ENCODE data around the gene IMPACT.

Gene IMPACT, protein sequence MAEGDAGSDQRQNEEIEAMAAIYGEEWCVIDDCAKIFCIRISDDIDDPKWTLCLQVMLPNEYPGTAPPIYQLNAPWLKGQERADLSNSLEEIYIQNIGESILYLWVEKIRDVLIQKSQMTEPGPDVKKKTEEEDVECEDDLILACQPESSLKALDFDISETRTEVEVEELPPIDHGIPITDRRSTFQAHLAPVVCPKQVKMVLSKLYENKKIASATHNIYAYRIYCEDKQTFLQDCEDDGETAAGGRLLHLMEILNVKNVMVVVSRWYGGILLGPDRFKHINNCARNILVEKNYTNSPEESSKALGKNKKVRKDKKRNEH

GRCh38 chr18:24426398-24427294 lies at the start of gene IMPACT:
IMPACT (plus strand) TSS chr18:24426670; CDS start chr18:24426757, 87 bp downstream.
- peak; percentile 84 for DNase-seq

- DNase-seq: no peak
Measured at GRCh38 chr18:24378598-24378997, 47.9 kb upstream of the IMPACT start.

DNA sequence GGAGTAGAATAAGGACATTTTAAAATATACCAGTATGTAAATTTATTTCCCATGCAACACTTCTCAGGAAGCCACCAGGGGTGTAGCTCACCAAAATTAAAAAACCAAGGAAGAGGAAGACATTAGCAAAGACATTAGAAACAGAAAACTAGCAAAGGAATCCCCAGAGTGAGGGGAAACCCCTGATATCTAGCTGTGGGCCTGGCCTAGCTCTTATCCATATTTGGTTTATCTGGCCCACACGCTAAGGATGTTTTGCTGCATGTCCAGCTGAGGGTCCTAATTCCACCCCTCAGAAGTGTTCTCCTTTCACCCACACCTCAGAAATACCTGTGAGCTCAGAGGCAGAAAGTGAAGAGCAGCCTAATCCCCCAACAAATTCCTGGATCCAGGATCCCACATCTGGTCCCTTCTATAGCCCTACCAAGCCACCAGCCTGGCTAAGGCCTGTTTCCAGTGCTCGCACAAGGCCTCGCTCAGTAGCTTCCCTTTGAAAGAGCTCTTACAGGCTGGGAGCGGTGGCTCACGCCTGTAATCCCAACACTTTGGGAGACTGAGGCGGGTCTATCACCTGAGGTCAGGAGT lies 46.2 kb upstream of the IMPACT start:
- no peak for DNase-seq

DNA sequence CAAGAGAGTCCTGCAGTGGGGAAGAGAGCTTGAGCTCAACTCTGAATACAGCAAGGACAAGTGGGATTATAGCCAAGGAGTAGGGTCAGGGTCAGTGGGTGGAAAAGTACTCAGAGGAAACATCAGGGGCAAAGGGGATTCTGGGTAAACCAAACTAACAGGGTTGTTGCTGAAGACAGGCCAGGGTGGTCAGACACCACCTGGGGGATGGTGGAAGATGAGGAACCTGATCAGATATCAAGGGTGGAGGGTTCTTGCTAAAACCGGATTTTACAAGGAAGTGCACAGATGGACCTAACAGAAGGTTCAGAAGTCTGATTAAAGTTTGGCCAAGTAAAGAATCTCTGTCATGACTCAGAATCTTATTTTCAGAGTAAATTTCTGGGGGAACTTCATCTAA lies 45.3 kb upstream of the IMPACT start:
- no peak for DNase-seq

DNA sequence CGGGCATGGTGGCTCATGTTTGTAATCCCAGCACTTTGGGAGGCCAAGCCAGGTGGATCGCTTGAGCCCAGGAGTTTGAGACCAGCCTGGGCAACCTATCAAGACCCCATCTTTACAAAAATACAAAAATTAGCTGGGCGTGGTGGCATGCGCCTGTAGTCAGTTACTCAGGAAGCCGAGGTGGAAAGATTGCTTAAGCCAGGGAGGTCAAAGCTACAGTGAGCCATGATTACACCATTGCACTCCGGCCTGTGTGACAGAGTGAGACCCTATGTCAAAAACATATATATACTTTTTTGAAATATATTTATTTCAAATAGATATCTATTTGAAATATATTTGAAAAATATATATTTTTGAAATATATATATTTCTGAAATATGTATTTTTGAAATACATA lies 39.8 kb upstream of the IMPACT start:
- no peak for DNase-seq

- no peak for DNase-seq
Measured at GRCh38 chr18:24388957-24389356, 37.5 kb upstream of the IMPACT start.

DNA sequence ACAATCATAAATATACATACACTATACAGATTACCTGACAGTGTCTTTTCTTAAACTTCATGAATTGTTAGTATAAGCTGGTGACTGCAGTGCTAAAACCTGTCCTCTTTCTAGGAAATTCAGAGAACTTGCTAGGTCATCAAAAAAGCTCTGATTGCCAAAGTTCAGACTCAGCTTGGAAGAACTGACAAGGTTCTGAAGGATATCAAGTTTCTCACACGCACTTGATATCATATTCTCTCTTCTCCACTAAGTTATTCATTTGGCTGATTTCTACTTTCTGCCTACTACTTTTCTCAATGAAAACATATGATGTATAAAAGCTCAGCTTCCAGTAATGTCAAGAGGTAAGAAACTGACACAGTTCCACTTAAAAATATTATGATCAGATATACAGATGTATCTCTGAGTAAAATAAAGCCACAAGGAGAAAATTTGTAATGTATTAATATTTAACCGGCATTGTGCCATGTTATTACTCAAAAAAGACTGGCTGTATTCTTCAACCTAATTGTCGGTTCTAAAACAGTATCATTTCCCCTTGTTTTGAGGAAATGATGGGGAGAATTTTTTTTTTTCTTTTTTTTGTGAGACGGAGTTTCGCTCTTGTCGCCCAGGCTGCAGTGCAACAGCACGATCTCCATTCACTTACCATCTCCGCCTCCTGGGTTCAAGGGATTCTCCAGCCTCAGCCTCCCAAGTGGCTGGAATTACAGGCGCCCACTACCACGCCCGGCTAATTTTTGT lies 31.2 kb upstream of the IMPACT start:
- DNase-seq: no peak

- no peak for DNase-seq
Measured at GRCh38 chr18:24396082-24396633, 30.3 kb upstream of the IMPACT start.

GRCh38 chr18:24397131-24397693 lies 29.3 kb upstream of the IMPACT start:
- DNase-seq: peak; percentile 48

- peak; percentile 85 for DNase-seq
Measured at GRCh38 chr18:24397694-24398368, 28.6 kb upstream of the IMPACT start, which contains the start of gene OSBPL1A. OSBPL1A (minus strand) TSS chr18:24397824; CDS start chr18:24377533, 20,291 bp downstream.

GRCh38 chr18:24398540-24398939 lies 27.9 kb upstream of the IMPACT start:
- no peak for DNase-seq

DNA sequence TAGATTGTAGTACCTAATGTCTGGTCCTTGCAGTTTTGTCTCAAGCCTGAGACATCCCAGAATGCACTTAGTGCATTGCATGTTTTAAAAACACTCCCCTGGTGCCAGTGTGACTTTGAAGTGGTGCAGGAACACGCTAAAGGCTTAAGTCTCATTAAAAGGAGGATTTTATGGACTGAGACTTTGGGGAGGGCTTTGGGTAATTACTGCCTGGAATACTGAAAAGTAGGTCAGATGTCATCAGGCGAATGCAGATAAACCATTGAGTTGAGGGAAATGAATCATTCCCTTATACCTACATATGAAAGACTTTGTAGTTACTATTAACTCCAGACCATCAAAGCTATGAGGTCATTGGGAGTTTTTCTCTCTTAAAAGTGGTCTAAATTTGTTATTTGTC lies 25.9 kb upstream of the IMPACT start:
- no peak for DNase-seq

DNA sequence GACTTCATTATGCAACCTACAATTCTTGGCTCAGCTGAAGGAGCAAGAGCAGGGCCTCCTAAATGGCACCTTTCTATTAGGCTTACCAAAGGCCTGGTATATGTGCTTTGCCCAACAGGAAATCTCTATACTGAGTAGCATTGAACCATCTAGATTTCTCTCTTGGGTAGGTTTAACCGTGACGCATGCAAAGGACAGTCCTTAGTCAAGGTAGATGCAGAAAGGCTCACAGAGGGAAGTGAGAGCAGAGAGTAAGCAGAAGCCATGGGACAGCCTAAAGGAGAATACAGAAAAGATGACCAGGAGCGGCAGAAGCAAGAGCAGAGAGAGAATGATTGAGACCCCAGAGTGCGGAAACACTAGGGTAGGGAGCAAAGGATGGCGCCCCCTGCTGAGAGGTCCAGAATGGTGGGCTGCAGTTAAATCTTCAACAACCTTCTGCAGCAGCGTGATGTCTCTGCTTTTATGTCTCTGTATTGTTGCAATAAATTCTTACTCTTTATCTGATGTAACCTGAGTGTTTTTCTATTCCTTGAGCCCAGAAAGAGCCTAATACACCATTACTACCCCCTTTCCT lies 24.2 kb upstream of the IMPACT start:
- no peak for DNase-seq

- DNase-seq: no peak
Measured at GRCh38 chr18:24403076-24403475, 23.4 kb upstream of the IMPACT start.

DNA sequence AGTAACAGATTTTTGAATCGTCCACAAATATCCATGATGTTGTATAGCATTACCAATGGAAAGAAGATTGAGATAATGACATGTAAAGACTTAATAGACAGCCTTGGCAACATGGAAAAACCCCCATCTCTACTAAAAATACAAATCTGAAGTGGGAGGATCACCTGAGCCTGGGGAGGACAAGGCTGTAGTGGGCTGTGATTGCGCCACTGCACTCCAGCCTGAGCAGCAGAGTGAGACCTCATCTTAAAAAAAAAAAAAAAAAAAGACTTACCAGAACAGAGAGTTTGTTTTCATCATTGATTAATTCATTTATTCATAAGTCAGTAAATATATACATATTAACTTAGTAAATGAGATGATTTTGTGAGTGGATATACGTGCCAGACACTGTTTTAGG lies 21.9 kb upstream of the IMPACT start:
- DNase-seq: no peak

- no peak for DNase-seq
Measured at GRCh38 chr18:24408496-24408895, 18.0 kb upstream of the IMPACT start.

DNA sequence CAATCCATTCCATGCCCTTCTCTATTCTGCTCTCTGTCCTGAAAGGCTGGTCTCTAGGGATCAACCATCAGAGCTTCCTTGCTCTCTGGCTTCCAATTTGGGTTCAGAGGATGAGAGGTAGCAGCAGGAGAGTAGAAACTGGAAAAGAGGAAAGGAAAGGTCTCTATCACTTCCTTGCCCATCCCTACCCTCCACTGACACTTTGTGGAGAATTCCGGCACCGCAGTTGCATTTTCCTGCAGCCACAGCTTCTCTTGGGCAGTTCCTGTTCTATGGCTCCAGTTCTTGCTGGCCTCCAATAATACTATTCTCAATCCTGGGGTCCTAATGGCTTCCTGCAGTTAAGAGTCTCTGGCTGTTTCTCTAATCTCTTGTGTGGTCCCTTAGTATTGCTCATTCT lies 13.3 kb upstream of the IMPACT start:
- DNase-seq: no peak

DNA sequence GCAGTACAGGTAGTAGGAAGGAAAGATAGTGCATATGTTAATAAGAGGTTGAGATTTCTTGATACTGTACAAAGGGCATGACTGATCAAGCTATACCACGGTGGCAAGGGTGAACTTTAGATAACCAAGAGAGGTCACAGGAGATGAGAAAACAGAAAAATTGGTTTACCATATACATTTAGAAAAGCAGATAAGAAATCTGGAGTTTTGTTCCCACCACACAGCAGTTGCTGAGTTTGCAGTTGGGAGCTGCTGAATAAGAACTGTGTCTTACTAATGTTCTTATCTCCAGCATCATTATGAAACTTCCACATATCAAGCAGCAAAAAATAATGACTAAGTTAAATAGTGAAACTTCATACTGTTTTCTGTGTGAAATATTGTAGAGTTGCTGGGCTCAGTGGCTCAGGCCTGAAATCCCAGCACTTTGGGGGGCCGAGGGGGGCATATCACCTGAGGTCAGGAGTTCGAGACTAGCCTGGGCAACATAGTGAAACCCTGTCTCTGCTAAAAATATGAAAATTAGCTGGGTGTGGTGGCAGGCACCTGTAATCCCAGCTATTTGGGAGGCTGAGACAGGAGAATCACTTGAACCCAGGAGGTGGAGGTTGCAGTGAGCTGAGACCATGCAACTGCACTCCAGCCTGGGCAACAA lies 12.0 kb upstream of the IMPACT start:
- DNase-seq: no peak

DNA sequence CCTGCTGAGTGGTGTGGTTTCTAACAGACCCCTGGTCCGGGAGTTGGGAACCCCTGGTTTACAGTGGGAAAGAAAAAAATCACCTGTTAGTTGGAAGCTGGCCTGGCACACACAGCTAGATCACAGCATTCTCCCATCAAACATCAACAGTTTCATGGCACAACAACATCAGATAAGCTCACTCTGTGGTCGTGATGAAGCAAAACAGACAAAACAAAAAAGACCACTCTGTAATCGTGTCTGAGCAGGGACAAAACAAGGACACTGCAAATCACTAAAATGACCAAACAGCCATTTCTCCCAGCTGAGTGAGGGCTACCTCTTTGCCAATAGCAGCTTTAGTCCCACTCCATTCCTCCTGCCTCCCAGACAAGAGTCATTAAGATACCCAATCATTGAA lies 9.0 kb upstream of the IMPACT start:
- no peak for DNase-seq

GRCh38 chr18:24420551-24420950 lies 5.9 kb upstream of the IMPACT start:
- no peak for DNase-seq

DNA sequence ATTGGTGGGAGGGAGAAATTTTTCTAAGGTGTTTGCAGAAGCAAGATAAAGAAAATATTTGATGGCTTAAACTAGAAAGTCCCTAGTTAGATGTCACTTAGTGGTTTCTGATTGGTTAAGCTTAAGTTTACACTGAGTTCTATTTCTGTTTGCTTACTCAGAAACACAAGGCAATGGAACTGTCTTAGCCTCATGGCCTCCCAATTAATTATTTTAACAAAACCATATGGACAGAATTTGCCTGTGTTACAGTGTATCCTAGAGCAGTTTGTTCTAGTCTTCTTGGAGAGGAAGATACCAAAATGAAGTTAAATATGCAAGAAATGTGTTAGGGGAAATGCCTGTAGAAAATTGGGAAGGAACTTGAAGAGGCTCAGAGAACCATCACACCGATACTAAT lies 4.6 kb upstream of the IMPACT start:
- no peak for DNase-seq
